Measurements from ENCODE around the gene C16orf89.

Gene C16orf89

GRCh38 chr16:5028950-5029475 is 36.7 kb downstream of the C16orf89 start:
- no peak for DNase-seq (ENCODE audit: low read depth, low spot score)

GRCh38 chr16:5027575-5028235 is 38.1 kb downstream of the C16orf89 start:
- no peak for DNase-seq (ENCODE audit: low read depth, low spot score)

DNA sequence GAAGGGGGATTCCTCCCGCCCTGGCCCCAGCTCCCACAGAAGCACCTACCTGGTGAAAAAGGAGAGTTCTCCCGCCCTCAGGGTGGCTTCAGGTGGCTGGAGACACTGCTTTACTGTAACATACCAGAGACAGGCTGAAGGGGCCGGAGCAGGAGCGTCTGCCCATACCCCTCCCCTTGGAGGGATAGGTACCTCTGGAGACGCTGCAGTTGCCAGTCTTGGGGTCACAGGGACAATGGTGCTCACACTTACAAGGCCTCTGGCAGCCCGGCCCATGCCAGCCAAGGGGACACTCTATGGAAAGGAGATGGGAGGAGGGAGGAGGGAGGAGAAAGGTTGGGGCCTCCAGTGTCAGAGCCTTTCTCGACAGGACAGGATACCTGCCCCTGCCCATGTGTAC is 38.7 kb downstream of the C16orf89 start:
- DNase-seq (ENCODE audit: low read depth, low spot score) = no peak

- DNase-seq (ENCODE audit: low read depth, low spot score) = no peak
These were observed 39.1 kb downstream of the C16orf89 start for GRCh38 chr16:5026664-5027063.

GRCh38 chr16:5025171-5025632 is 40.6 kb downstream of the C16orf89 start:
- no peak for DNase-seq (ENCODE audit: low read depth, low spot score)

DNA sequence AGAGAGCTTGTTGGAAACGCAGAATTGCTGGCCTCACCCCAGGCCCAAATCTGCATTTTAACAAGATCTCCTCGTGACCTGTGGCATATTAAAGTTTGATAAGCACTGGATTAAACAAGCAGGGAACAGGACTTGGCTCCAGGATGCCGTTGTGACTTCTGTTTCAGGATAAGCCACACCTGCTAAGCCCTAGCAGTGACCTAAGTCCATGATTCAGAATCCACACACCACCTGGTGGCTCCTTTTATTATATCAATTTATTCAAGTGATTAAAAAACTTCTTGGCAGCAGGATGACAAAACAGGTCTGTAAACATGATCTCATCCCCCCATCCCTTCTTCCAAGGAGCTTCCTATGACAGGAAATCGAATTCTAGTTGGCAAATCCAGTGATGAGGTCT is 41.1 kb downstream of the C16orf89 start:
- DNase-seq (ENCODE audit: low read depth, low spot score) = no peak

DNA sequence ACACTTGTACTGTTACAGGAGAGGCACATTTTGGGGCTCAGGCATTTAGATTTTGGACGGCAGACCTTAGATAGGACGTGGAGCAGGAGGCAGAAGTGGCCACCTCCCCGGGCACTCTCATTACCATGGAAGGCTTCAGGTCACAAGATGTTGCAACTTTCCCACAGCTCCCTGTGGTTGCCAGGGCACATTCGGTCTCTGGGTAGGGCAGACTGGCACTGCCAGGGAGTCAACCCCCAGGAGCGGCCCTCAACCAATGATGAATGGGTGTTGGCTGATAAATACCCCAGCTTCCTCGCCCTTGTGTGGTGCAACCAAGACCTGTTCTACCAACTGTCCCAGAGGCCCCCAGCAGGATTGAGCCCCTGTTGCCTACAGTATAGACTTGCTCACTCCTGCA is 43.2 kb downstream of the C16orf89 start:
- DNase-seq (ENCODE audit: low read depth, low spot score) = no peak

DNA sequence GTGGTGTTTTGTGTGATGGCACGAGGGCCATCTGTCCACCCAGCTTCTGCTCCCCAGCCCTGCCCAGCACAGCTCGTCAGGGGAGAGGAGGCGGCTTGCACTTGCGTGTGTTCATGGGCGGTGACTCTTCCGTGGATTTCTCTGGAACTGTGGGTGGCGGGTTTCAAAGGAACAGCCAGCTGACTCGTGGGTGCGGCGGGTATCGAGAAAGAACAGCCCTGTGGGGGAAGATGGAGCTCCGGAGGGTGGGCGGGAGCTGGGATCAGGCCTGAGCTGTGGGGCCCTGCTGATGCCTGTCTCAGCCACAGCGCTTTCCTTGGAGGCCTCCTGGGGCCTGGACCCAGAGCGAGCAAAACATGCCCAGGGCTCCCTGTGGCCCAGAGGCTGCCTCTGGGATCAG is 45.2 kb downstream of the C16orf89 start:
- DNase-seq (ENCODE audit: low read depth, low spot score) = no peak

DNA sequence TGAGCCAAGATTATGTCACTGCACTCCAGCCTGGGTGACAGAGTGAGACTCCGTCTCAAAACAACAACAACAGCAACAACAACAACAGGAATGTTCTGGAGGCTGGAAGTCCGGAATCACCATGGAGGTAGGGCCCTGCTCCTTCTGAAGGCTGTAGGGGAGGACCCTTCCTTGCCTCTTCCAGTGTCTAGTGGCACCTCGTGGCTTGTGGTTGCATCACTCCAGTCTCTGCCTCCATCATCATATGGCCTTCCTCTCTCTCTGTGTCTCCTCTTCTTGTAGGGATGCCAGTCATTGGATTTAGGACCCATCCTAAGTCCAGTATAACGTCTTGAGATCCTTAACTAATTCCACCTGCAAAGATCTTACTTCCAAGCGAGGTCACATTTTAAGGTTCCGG is 46.0 kb downstream of the C16orf89 start:
- DNase-seq (ENCODE audit: low read depth, low spot score) = no peak

- DNase-seq (ENCODE audit: low read depth, low spot score) = no peak
These were observed 47.0 kb downstream of the C16orf89 start for GRCh38 chr16:5018793-5019192.

DNA sequence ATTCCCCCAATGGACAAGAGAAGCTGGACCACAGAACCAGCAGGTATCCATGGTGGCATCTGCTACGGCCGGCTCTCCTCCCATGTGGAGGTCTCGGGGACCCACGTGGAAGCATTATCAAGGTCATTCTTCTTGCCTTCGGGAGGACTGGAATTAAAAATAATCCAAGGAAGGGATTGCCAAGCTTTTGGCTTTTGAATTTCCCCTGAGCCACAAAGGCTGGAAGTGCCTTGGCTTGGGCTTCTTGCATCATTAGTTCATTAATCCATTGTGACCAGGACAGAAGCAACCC is 48.1 kb downstream of the C16orf89 start:
- no peak for DNase-seq (ENCODE audit: low read depth, low spot score)

DNA sequence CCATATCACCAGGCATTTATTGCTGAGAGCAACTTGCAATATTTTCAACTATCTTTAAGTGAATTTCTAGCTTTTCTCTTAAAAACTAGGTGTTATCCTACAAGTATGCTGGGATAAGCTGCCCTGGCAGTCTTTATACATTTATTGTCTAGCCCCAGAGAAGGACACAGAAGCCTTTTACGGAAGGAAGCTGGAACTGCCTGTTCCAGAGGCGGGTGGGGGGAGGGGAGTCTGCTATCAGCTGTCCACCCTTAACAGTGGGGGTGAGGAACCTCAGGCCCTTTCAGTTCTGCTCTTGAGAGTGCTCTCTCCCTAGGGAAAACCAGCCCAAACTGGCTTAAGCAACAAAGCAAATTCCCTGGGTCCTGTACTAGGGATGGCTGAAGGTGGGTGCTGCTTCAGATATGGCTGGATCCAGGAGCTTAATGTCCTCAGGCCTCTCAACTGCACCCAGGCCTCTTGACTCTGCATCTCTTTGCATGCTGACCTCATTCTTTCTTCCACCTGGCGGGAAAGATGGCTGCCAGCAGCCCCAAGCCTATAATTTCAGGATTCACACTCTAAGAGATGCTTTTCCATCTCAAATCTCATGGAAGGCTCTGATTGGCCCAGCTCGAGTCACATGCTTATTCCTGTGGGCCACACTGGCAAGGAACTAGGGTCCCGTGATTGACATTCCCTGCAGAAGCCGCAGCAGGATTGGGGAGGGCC is 48.6 kb downstream of the C16orf89 start:
- no peak for DNase-seq (ENCODE audit: low read depth, low spot score)

GRCh38 chr16:5015887-5016286 is 49.9 kb downstream of the C16orf89 start:
- DNase-seq (ENCODE audit: low read depth, low spot score) = no peak

GRCh38 chr16:5015351-5015750 is 50.4 kb downstream of the C16orf89 start:
- DNase-seq (ENCODE audit: low read depth, low spot score) = no peak

DNA sequence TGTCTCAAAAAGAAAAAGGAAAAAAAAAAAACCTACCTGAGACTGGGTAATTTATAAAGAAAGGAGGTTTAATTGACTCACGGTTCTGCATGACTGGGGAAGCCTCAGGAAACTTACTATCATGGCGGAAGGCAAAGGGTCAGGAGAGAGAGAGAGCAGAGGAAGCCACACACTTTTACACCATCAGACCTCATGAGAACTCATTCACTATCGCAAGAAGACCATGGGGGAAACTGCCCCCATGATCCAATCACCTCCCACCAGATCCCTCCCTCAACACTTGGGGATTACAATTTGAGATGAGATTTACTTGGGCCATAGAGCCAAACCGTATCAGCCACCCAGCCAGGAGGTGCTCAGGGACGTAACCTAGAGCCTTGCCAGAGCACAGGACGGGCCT is 52.9 kb downstream of the C16orf89 start:
- DNase-seq (ENCODE audit: low read depth, low spot score) = no peak

DNA sequence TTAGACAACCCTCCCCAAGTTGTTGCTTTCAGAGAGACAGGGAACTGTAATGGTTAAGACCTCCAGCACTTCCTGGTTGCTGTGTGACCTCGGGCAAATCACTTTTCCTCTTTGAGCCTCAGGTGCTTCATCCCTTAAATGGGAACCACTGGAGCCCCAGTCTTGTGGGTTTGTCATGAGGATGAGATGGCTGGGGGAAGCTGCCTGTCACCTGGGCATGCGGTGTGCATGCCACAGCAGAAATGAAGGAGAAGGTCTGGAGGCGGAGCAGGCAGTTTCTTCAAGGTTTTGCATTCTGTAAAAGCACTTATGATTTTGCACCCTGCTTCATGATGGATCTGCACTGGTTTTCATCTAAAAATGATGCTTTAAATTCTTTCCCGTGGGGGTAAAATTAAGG is 54.1 kb downstream of the C16orf89 start:
- no peak for DNase-seq (ENCODE audit: low read depth, low spot score)

GRCh38 chr16:5010576-5011329 is 55.0 kb downstream of the C16orf89 start:
- DNase-seq (ENCODE audit: low read depth, low spot score) = no peak

- no peak for DNase-seq (ENCODE audit: low read depth, low spot score)
These were observed 57.4 kb downstream of the C16orf89 start for GRCh38 chr16:5008311-5008731.

DNA sequence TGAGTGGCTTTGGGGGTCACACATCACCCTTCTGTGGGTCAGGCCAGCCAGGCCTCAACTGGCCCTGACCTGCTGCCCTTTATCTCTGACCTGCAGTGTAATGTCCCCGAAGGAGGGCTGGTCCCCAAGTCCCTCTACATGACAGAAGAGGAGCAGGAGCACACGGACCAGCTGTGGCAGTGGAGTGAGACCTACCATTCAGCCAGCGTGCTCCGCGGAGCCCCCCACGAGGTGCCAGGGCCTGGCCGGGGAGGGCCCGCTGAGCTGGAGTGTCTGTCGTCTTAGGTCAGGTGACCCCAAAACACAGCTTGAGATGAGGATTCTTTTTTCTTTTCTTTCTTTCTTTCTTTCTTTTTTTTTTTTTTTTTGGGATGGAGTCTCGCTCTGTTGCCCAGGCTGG is 58.5 kb downstream of the C16orf89 start:
- DNase-seq (ENCODE audit: low read depth, low spot score) = no peak

DNA sequence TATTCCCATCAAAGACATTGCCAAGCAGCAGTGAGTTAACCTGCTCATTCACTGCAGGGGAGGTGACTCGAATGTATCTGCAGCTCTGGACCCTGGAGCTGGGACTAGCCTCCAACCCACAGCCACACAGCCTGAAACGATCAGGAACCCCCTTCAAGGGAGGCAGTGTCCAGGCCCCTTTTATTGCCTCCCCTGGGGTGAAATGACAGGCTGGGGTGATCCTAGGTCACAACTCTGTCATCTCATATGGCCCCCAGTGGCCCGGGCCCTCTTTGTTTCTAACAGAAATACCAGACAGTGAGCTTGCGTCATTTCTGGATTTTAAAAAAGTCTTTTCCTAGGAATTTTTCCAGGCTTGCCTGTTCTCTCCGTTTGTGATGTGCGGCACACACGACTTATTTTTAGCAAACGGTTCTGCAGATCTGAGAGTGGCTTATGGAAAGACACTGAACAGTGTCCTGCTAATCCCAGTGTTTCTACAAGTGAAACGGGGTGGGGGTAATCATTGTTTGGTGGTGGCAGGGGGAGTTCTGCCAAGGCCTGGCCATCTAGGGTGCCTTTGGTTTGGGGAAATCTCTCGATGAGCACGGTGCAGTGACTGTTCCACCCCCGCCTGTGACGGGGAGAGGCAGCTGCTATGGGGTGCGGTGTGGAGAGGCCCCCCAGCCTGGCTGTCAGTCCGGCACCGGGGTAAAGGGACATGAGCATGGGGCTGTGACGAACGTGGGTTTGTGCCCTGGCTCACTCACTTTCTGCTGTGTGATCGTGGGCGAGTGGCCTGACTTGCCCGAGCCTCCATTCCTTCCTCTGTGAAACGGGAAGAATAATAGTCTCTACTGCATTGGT is 59.2 kb downstream of the C16orf89 start:
- DNase-seq (ENCODE audit: low read depth, low spot score) = no peak

GRCh38 chr16:5005916-5006315 is 59.8 kb downstream of the C16orf89 start:
- no peak for DNase-seq (ENCODE audit: low read depth, low spot score)

- DNase-seq (ENCODE audit: low read depth, low spot score) = no peak
These were observed 61.4 kb downstream of the C16orf89 start for GRCh38 chr16:5004311-5004710.

Data from brain pericyte (primary cell).